ENCODE data around the gene TMEM200A.

GRCh38 chr6:130381012-130381411 lies 15.2 kb downstream of the TMEM200A start:
- TF ChIP-seq CTCF (IDR thresholded peaks at IDR 0.05) (no peak), POLR2A (IDR thresholded peaks at IDR 0.05; ENCODE audit: low read depth) (no peak), EP300 (IDR thresholded peaks at IDR 0.05) (no peak), POLR2AphosphoS5 (IDR thresholded peaks at IDR 0.05) (no peak)
